RPMI8226 (cell line): Measurements from ENCODE around the gene PPP1R13B.

Experiments used
- DNase-seq: peaks from one replicate; pipeline ENCODE4 v3.0.0-alpha.2; 2015

PPP1R13B gene

GRCh38 chr14:103880348-103881267 lies 33.2 kb upstream of the PPP1R13B start:
- DNase-seq: peak; percentile 91

- DNase-seq: no peak
These were observed 32.4 kb upstream of the PPP1R13B start for GRCh38 chr14:103879570-103880347.

GRCh38 chr14:103879118-103879569 lies 31.8 kb upstream of the PPP1R13B start:
- DNase-seq: no peak

- no peak for DNase-seq
These were observed 30.8 kb upstream of the PPP1R13B start for GRCh38 chr14:103878180-103878579.

GRCh38 chr14:103875010-103875409 lies 27.6 kb upstream of the PPP1R13B start:
- DNase-seq: no peak

GRCh38 chr14:103872481-103873113 lies 25.2 kb upstream of the PPP1R13B start:
- no peak for DNase-seq

- DNase-seq: peak; percentile 75
These were observed 24.5 kb upstream of the PPP1R13B start for GRCh38 chr14:103871596-103872480.

GRCh38 chr14:103870891-103871595 lies 23.7 kb upstream of the PPP1R13B start:
- no peak for DNase-seq

GRCh38 chr14:103870144-103870876 lies 22.9 kb upstream of the PPP1R13B start:
- DNase-seq: no peak

GRCh38 chr14:103869406-103870143 lies 22.2 kb upstream of the PPP1R13B start:
- no peak for DNase-seq

GRCh38 chr14:103868242-103868897 lies 21.0 kb upstream of the PPP1R13B start:
- no peak for DNase-seq

GRCh38 chr14:103867523-103867953 lies 20.2 kb upstream of the PPP1R13B start:
- no peak for DNase-seq

GRCh38 chr14:103867020-103867419 lies 19.6 kb upstream of the PPP1R13B start:
- no peak for DNase-seq

- DNase-seq: no peak
These were observed 15.9 kb upstream of the PPP1R13B start for GRCh38 chr14:103863245-103863644.

GRCh38 chr14:103862393-103862782 lies 15.0 kb upstream of the PPP1R13B start:
- DNase-seq: no peak

GRCh38 chr14:103861413-103862392 lies 14.3 kb upstream of the PPP1R13B start:
- no peak for DNase-seq

GRCh38 chr14:103859416-103860202 lies 12.2 kb upstream of the PPP1R13B start:
- DNase-seq: no peak
